Measurements from ENCODE around the gene PLEK2. TPM values are rescaled to one million over a fixed set of nuclear protein-coding genes. Genes with fewer than 3 reads are reported as not detected.

PLEK2 gene
- total and polyA plus RNA-seq, 2 experiments from 2014 or later: 1.0 to 2.2 TPM

DNA sequence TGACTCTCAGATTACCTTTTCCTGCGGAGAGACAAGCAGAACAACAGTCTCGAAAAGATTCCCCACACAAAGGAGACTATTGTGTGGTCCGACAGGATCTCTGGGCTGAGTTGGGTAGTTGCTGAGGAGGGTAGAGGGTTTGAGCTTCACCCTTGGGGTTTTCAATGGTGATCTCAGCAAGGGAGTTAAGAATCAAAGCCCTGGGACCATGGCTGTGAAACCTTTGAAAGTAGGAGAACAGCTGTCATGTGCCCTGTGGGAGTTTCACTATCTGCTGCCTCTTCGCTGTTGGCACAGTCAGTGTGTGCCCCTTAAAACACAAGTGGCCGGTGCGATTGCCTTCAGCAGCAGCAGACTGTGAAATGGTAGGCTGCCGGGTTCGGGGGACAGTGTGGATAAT lies 14.2 kb upstream of the PLEK2 start:
- no peak for DNase-seq (ENCODE audit: low spot score)
- no peaks in the 10 kb centered on the region for H3K36me3 Mint-ChIP-seq (ENCODE audit: low read depth)
- H3K27me3 ChIP-seq (ENCODE audit: insufficient read depth): no peaks in the 10 kb centered on the region
- H3K4me1 ChIP-seq (ENCODE audit: insufficient read depth): peaks cover 4% of the 10 kb centered on the region; the same call in 1 of the 2 replicates
- no peaks in the 10 kb centered on the region for H3K79me2 ChIP-seq (replicated peaks; ENCODE audit: insufficient read depth)
- no peaks in the 10 kb centered on the region for H3K9me3 Mint-ChIP-seq
- H2AFZ ChIP-seq: peak overlapping the region; percentile 72; the same call in 1 of the 2 replicates
- ATAC-seq: no peak
- no peak overlapping the region for H3K4me3 ChIP-seq
- no peak overlapping the region for H3K27ac ChIP-seq (ENCODE audit: low read depth)
- H4K20me1 ChIP-seq (replicated peaks; ENCODE audit: insufficient read depth): no peaks in the 10 kb centered on the region
- no peaks in the 10 kb centered on the region for H3K36me3 ChIP-seq (ENCODE audit: insufficient read depth)
- H3K27ac Mint-ChIP-seq: no peak overlapping the region
- TF ChIP-seq POLR2AphosphoS5 (IDR thresholded peaks at IDR 0.05; ENCODE audit: low read depth) (no peak), ZNF114 (CRISPR knock-in tag; IDR thresholded peaks at IDR 0.05) (no peak), NANOG (IDR thresholded peaks at IDR 0.05; ENCODE audit: borderline replicate concordance) (no peak), CTCF (conservative IDR thresholded peaks at IDR 0.05; ENCODE audit: low read depth in 2 of 2) (no peak), ZNF462 (CRISPR knock-in tag; IDR thresholded peaks at IDR 0.05) (no peak), EZH2phosphoT487 (IDR thresholded peaks at IDR 0.05; ENCODE audit: unreplicated experiment) (no peak), STAT1 (IDR thresholded peaks at IDR 0.05; ENCODE audit: unreplicated experiment) (no peak), JUNB (IDR thresholded peaks at IDR 0.05; ENCODE audit: unreplicated experiment) (no peak), CREB1 (CRISPR knock-in tag; IDR thresholded peaks at IDR 0.05; ENCODE audit: low read depth) (no peak), ZNF331 (CRISPR knock-in tag; IDR thresholded peaks at IDR 0.05; ENCODE audit: low read depth) (no peak), REST (IDR thresholded peaks at IDR 0.05; ENCODE audit: unreplicated experiment) (no peak), EZH2 (IDR thresholded peaks at IDR 0.05; ENCODE audit: low read depth, unreplicated experiment) (no peak)
- TF ChIP-seq, protein P1, sequence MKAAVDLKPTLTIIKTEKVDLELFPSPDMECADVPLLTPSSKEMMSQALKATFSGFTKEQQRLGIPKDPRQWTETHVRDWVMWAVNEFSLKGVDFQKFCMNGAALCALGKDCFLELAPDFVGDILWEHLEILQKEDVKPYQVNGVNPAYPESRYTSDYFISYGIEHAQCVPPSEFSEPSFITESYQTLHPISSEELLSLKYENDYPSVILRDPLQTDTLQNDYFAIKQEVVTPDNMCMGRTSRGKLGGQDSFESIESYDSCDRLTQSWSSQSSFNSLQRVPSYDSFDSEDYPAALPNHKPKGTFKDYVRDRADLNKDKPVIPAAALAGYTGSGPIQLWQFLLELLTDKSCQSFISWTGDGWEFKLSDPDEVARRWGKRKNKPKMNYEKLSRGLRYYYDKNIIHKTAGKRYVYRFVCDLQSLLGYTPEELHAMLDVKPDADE (IDR thresholded peaks at IDR 0.05): no peak
- H3K27me3 Mint-ChIP-seq (ENCODE audit: insufficient read depth, low read depth, poor library complexity): peaks cover 4% of the 10 kb centered on the region
- H3K4me3 Mint-ChIP-seq: no peak overlapping the region
- no peaks in the 10 kb centered on the region for H3F3A ChIP-seq (replicated peaks; ENCODE audit: low read depth)
- H3K4me1 Mint-ChIP-seq: peaks cover 11% of the 10 kb centered on the region; the same call in 2 of the 3 replicates
- no peaks in the 10 kb centered on the region for H3K9me2 ChIP-seq (ENCODE audit: insufficient read depth)
- no peak overlapping the region for H3K4me2 ChIP-seq
